Progenitor cell of endocrine pancreas (in vitro differentiated cells): ENCODE measurements around the gene SYT8. TPM values are rescaled to one million over a fixed set of nuclear protein-coding genes. Genes with fewer than 3 reads are reported as not detected.

Experiments
- DNase-seq: peaks from one replicate; pipeline ENCODE4 v3.0.0; 2021; ENCODE audit warnings: low spot score; ENCODE audit not compliant: unreplicated experiment
- H3K27ac Mint-ChIP-seq: 2 replicates; pipeline ENCODE4 v1.8.0; 2021; ENCODE audit warnings: mild to moderate bottlenecking, moderate library complexity, mixed read lengths
- H3K27me3 Mint-ChIP-seq: 2 replicates; pipeline ENCODE4 v1.8.0; 2021; ENCODE audit warnings: mixed read lengths
- H3K36me3 Mint-ChIP-seq: 2 replicates; pipeline ENCODE4 v1.8.0; 2022; ENCODE audit warnings: mixed read lengths; ENCODE audit not compliant: insufficient read depth
- H3K4me1 Mint-ChIP-seq: 2 replicates; pipeline ENCODE4 v1.8.0; 2021; ENCODE audit warnings: low read depth, mixed read lengths
- H3K4me3 Mint-ChIP-seq: 2 replicates; pipeline ENCODE4 v1.8.0; 2021; ENCODE audit warnings: low read depth, mild to moderate bottlenecking, moderate library complexity, mixed read lengths
- H3K9me3 Mint-ChIP-seq: 2 replicates; pipeline ENCODE4 v1.8.0; 2021; ENCODE audit warnings: low read depth, mixed read lengths
- total RNA-seq: library from RNA; stranded (reverse); gene quantifications from 2 replicates; pipeline ENCODE4 v1.2.1, GENCODE V29; 2021
- TF ChIP-seq, protein P1 (sequence below): fragments of 200-600 bp; sonication (generic); IDR thresholded peaks from one replicate; pipeline ENCODE4 v1.5.0; 2021; ENCODE audit warnings: antibody characterized with exemption, mild to moderate bottlenecking; ENCODE audit not compliant: unreplicated experiment

Gene SYT8
- total RNA-seq, 1 donor from 2014 or later, result 1.5 TPM

DNA sequence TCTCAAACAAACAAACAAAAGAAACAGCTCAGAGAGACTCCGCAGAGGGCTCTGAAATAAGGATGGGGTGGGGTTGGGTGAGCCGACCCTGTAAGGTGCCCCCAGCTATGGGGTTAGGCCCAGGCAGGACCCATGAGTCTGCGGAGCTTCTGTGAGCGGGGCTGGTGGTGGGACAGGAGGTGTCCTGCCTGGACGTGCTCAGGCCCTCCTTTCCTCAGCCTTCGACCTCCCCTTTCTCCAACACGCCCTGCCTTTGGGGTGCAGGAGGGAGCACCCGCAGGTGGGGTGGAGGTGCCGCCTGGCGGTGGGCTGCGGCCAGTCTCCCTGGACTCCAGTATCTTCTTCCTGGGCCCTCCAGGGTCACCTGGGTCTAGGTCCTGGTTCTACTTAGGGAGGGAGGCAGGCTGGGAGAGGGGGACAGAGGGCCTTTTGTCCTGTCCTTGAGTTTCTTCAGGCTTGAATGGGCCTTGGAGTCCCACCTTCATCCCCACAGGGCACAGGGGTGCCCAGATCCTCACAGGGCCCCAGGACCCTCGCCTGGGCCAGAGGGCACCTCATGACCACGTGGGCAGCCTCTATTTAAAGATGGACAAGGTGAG lies 44.7 kb downstream of the SYT8 start:
- Mint-ChIP-seq H3K9me3 (no peaks in the 10 kb centered on the region), H3K27me3 (peaks cover 3% of the 10 kb centered on the region), H3K36me3 (no peaks in the 10 kb centered on the region), H3K27ac (no peak overlapping the region), H3K4me1 (peaks cover 2% of the 10 kb centered on the region), H3K4me3 (no peak overlapping the region)
- TF ChIP-seq, protein P1, sequence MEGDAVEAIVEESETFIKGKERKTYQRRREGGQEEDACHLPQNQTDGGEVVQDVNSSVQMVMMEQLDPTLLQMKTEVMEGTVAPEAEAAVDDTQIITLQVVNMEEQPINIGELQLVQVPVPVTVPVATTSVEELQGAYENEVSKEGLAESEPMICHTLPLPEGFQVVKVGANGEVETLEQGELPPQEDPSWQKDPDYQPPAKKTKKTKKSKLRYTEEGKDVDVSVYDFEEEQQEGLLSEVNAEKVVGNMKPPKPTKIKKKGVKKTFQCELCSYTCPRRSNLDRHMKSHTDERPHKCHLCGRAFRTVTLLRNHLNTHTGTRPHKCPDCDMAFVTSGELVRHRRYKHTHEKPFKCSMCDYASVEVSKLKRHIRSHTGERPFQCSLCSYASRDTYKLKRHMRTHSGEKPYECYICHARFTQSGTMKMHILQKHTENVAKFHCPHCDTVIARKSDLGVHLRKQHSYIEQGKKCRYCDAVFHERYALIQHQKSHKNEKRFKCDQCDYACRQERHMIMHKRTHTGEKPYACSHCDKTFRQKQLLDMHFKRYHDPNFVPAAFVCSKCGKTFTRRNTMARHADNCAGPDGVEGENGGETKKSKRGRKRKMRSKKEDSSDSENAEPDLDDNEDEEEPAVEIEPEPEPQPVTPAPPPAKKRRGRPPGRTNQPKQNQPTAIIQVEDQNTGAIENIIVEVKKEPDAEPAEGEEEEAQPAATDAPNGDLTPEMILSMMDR, result no peak
- no peak for DNase-seq

DNA sequence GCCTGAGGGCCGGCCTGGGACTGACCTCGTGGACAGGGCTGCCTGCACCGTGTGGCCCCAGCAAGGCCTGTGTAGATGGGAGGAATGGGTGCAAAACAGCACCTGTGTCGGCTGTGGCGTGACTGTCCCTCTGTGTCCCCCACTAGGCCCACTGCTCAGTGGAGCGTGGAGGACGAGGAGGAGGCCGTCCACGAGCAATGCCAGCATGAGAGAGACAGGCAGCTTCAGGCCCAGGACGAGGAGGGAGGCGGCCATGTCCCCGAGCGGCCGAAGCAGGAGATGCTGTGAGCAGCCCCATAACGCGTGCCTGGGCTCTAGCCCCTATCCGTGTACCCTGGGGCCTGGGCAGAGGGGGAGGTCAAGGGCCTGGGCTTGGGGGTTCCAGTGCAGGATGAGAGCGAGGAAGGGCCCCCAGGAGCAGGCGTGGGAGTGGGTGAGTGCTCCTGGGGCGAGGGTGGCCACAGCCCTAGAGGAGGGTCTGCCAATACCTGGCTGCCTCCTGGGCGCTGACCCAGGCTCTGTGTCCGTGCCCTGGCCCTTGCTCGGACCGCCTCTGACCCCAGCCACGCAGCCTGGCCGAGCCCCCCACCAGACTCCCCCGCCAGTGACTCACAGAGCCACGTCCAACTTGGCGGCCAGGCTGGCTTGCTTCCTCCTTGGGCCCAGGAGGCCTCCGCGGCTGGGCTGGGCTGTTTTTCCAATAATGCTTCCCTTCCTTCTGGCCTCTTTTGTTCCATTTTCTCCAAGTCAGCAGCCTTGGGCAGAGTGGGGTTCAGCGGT lies 45.3 kb downstream of the SYT8 start:
- H3K36me3 Mint-ChIP-seq, result no peaks in the 10 kb centered on the region
- TF ChIP-seq, protein P1, result no peak
- peaks cover 3% of the 10 kb centered on the region for H3K27me3 Mint-ChIP-seq
- no peak overlapping the region for H3K4me3 Mint-ChIP-seq
- H3K27ac Mint-ChIP-seq, result no peak overlapping the region
- H3K9me3 Mint-ChIP-seq, result no peaks in the 10 kb centered on the region
- no peak for DNase-seq
- peaks cover 2% of the 10 kb centered on the region for H3K4me1 Mint-ChIP-seq

DNA sequence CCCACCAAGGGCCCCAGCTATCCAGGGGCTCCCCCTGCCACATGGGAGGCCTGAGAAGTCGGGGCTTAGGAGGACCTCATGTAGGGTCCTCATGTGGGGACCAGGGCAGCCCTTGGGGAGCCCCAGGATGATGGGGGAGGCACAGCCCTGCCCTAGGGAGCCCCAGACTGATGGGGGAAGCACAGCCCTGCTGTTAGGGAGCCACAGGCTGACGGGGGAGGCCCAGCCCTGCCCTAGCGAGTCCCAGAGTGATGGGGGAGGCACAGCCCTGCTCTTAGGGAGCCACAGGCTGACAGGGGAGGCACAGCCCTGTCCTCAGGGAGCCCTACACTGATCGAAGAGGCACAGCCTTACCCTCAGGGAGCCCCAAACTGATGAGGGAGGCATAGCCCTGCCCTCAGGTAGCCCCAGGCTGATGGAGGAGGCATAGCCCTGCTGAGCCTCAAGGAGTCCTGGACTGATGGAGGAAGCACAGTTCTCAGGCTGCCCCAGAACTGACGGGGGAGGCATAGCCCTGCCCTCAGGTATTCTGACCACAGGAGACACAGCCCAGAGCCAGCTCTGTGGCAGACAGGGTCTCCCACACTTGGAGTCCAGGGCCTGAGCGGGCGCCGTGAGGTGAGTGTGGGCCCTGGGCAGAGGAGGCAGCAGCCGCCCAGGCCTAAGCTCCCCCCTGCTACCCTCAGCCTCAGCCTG lies 46.1 kb downstream of the SYT8 start:
- H3K4me1 Mint-ChIP-seq, result peaks cover 2% of the 10 kb centered on the region
- H3K9me3 Mint-ChIP-seq, result no peaks in the 10 kb centered on the region
- H3K36me3 Mint-ChIP-seq, result no peaks in the 10 kb centered on the region
- no peak overlapping the region for H3K27ac Mint-ChIP-seq
- no peaks in the 10 kb centered on the region for H3K27me3 Mint-ChIP-seq
- TF ChIP-seq, protein P1, result no peak
- H3K4me3 Mint-ChIP-seq, result no peak overlapping the region
- no peak for DNase-seq

DNA sequence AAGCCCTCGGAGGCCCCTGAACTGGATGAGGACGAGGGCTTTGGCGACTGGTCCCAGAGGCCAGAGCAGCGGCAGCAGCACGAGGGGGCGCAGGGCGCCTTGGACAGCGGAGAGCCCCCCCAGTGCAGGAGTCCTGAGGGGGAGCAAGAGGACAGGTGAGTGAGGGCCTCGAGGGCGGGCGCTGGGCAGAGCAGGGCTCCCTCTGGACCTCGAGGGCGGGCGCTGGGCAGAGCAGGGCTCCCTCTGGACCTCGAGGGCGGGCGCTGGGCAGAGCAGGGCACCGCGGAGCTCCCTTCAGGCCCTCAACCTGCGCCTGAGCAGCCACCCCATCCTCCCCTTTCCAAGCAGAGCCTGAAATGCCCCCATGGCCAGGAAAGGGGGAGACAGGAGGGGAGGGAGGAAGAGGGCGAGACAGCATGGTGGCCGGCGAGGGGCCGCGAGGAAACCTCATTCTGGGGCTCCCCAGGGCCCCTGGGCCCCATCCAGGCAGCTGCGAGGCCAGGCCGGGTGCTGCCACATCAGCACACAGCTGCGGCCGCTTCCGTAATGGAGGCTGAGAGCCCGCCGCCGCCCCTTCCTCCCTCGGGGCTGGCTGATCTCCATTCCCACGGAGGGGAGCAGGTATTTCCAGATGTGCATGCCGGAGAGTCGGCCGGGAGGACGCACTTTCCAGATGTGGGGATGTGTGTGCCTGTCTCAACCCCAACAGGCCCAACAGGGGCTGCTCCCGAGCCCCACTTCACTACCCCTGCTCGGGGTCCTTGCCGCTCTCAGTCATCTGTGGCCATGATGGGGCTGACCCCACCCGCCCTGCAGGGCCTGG lies 46.9 kb downstream of the SYT8 start:
- no peak for DNase-seq
- Mint-ChIP-seq H3K27ac (no peak overlapping the region), H3K36me3 (no peaks in the 10 kb centered on the region), H3K4me3 (no peak overlapping the region), H3K9me3 (no peaks in the 10 kb centered on the region), H3K27me3 (no peaks in the 10 kb centered on the region), H3K4me1 (peaks cover 2% of the 10 kb centered on the region)
- TF ChIP-seq, protein P1, result no peak
